ENCODE measurements around the gene GPD1L. TPM values are rescaled to one million over a fixed set of nuclear protein-coding genes. Genes with fewer than 3 reads are reported as not detected.

The GPD1L gene
- total RNA-seq, 1 donor from 2014 or later = 87.2 TPM

- FAIRE-seq (no peak), DNase-seq (ENCODE audit: low spot score in 2 of 2) (no peak)
Observed at GRCh38 chr3:32132706-32133105, 26.3 kb downstream of the GPD1L start.

- DNase-seq (ENCODE audit: low spot score in 2 of 2) (no peak), FAIRE-seq (no peak)
Observed at GRCh38 chr3:32136703-32137102, 30.3 kb downstream of the GPD1L start.

GRCh38 chr3:32137870-32138269 lies 31.4 kb downstream of the GPD1L start:
- FAIRE-seq = no peak
- no peak for DNase-seq (ENCODE audit: low spot score in 2 of 2)

- FAIRE-seq (no peak), DNase-seq (ENCODE audit: low spot score in 2 of 2) (no peak)
Observed at GRCh38 chr3:32138545-32139104, 32.2 kb downstream of the GPD1L start.

GRCh38 chr3:32140943-32141342 lies 34.5 kb downstream of the GPD1L start:
- no peak for DNase-seq (ENCODE audit: low spot score in 2 of 2)
- FAIRE-seq = no peak

GRCh38 chr3:32143849-32144757 lies 37.7 kb downstream of the GPD1L start:
- no peak for FAIRE-seq
- peak in 1 of 2 donors; percentile 62 for DNase-seq (ENCODE audit: low spot score in 2 of 2)

- DNase-seq (ENCODE audit: low spot score in 2 of 2) (peak in 1 of 2 donors; percentile 20), FAIRE-seq (no peak)
Observed at GRCh38 chr3:32146746-32147211, 40.4 kb downstream of the GPD1L start.

- DNase-seq (ENCODE audit: low spot score in 2 of 2) (no peak), FAIRE-seq (no peak)
Observed at GRCh38 chr3:32147509-32147908, 41.1 kb downstream of the GPD1L start.

GRCh38 chr3:32147933-32148332 lies 41.5 kb downstream of the GPD1L start:
- DNase-seq (ENCODE audit: low spot score in 2 of 2) (no peak), FAIRE-seq (no peak)

GRCh38 chr3:32148351-32148750 lies 41.9 kb downstream of the GPD1L start:
- DNase-seq (ENCODE audit: low spot score in 2 of 2) (no peak), FAIRE-seq (no peak)

GRCh38 chr3:32153414-32154204 lies 47.2 kb downstream of the GPD1L start:
- DNase-seq (ENCODE audit: low spot score in 2 of 2) (no peak), FAIRE-seq (no peak)

- DNase-seq (ENCODE audit: low spot score in 2 of 2) (no peak), FAIRE-seq (no peak)
Observed at GRCh38 chr3:32154205-32154579, 47.8 kb downstream of the GPD1L start.

- no peak for FAIRE-seq
- DNase-seq (ENCODE audit: low spot score in 2 of 2) = no peak
Observed at GRCh38 chr3:32155117-32155516, 48.7 kb downstream of the GPD1L start.

GRCh38 chr3:32157600-32158264 lies 51.3 kb downstream of the GPD1L start:
- DNase-seq (ENCODE audit: low spot score in 2 of 2) = no peak
- FAIRE-seq = no peak

- FAIRE-seq (no peak), DNase-seq (ENCODE audit: low spot score in 2 of 2) (no peak)
Observed at GRCh38 chr3:32160706-32161214, 54.3 kb downstream of the GPD1L start.

- DNase-seq (ENCODE audit: low spot score in 2 of 2) (no peak), FAIRE-seq (no peak)
Observed at GRCh38 chr3:32165442-32165841, 59.0 kb downstream of the GPD1L start.

GRCh38 chr3:32166654-32167053 lies 60.2 kb downstream of the GPD1L start:
- no peak for DNase-seq (ENCODE audit: low spot score in 2 of 2)
- FAIRE-seq = no peak

GRCh38 chr3:32172420-32172819 lies 66.0 kb downstream of the GPD1L start:
- FAIRE-seq (no peak), DNase-seq (ENCODE audit: low spot score in 2 of 2) (no peak)

- DNase-seq (ENCODE audit: low spot score in 2 of 2) (peak in 1 of 2 donors; percentile 34), FAIRE-seq (no peak)
Observed at GRCh38 chr3:32175607-32176197, 69.3 kb downstream of the GPD1L start.

Measured in frontal cortex (tissue), 4 donors.